Gastroesophageal sphincter (tissue), 3 donors: ENCODE measurements around the gene MRGPRG.

Experiments used
- POLR2A ChIP-seq, 2 donors: fragments of 450-650 bp; IDR thresholded peaks; one replicate each; pipeline ENCODE4 v1.6.1; 2017; ENCODE audit warnings: antibody characterized with exemption in 2 of 2, mild to moderate bottlenecking in 2 of 2, moderate library complexity in 1 of 2
- POLR2AphosphoS5 ChIP-seq: sonication (generic); formaldehyde crosslinking; IDR thresholded peaks from one replicate; pipeline ENCODE4 v1.6.1; 2017; ENCODE audit warnings: antibody characterized with exemption
- TF ChIP-seq, protein P1 (sequence below), 4 experiments: fragments of 200-600 bp in 2 of 4; fragments of 450-650 bp in 2 of 4; sonication (generic) in 1 of 4; IDR thresholded peaks; one replicate each; pipeline ENCODE4 v1.5.1; 2017 to 2019; ENCODE audit warnings: antibody characterized with exemption in 4 of 4, mild to moderate bottlenecking in 2 of 4, moderate library complexity in 2 of 4

DNA sequence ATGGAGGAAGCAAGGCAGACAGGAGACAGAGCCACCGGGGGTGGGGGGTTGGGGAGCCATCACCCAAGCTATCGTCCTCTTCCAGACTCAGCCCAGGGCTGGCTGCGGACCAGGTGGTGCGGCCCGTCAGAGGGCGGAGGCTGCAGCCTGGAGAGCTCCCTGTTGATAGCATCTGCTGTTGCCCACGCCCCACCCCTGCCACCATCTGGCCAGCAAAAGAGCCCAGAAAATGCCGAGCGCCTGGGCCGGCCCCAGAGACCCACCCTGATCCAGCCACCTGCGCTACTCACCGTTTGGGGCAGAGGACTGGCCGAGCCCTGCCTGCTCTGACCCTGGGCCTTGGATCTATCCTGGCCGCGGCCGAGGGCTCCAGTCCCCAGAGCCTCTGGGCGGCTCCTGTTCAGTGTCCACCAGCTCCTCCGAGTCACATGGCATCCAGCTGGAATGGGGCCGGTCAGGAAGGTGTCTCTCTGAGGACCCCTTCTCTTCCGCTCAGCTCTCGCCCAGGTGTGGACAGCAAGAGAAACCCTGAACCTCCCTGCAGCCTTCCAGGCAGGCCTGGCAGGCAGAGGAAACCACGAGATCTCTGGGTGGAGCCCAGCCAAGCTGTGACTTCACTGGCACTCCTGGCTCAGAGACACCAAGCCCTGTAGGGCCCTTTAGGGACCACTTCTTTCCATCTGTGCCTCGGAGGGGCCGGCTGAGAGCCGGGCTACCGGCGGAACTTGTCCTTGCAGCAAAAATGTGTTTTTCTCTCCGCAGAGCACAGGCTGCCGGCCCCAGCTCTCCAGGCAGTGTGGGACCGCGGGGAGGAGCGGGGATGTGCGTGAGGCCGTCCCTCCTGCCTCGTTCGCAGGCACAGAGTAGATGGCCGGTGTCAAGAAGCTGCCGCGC, 13.5 kb upstream of the MRGPRG start, which contains the start of gene MRGPRE:
- TF ChIP-seq POLR2A (IDR thresholded peaks at IDR 0.05) (no peak), POLR2AphosphoS5 (no peak)
- TF ChIP-seq, protein P1, sequence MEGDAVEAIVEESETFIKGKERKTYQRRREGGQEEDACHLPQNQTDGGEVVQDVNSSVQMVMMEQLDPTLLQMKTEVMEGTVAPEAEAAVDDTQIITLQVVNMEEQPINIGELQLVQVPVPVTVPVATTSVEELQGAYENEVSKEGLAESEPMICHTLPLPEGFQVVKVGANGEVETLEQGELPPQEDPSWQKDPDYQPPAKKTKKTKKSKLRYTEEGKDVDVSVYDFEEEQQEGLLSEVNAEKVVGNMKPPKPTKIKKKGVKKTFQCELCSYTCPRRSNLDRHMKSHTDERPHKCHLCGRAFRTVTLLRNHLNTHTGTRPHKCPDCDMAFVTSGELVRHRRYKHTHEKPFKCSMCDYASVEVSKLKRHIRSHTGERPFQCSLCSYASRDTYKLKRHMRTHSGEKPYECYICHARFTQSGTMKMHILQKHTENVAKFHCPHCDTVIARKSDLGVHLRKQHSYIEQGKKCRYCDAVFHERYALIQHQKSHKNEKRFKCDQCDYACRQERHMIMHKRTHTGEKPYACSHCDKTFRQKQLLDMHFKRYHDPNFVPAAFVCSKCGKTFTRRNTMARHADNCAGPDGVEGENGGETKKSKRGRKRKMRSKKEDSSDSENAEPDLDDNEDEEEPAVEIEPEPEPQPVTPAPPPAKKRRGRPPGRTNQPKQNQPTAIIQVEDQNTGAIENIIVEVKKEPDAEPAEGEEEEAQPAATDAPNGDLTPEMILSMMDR (IDR thresholded peaks at IDR 0.05), result no peak
